ENCODE results near the gene RNF13.

Gene RNF13

GRCh38 chr3:149812606-149813366 lies at the start of gene RNF13:
Gene RNF13 (plus strand): TSS chr3:149813215. CDS start chr3:149846027, 32,812 bp downstream.
- peak; percentile 97 for DNase-seq

- no peak for DNase-seq
Observed at GRCh38 chr3:149763565-149764195, 49.3 kb upstream of the RNF13 start.

- no peak for DNase-seq
Observed at GRCh38 chr3:149764302-149764701, 48.7 kb upstream of the RNF13 start.

GRCh38 chr3:149765762-149766334 lies 47.2 kb upstream of the RNF13 start:
- peak; percentile 46 for DNase-seq

GRCh38 chr3:149767720-149768119 lies 45.3 kb upstream of the RNF13 start:
- no peak for DNase-seq

GRCh38 chr3:149768704-149769103 lies 44.3 kb upstream of the RNF13 start:
- DNase-seq, result no peak

- DNase-seq, result no peak
Observed at GRCh38 chr3:149770246-149770645, 42.8 kb upstream of the RNF13 start.

GRCh38 chr3:149771652-149772271 lies 41.3 kb upstream of the RNF13 start:
- DNase-seq, result peak; percentile 60

GRCh38 chr3:149772861-149773260 lies 40.2 kb upstream of the RNF13 start:
- DNase-seq, result no peak

- no peak for DNase-seq
Observed at GRCh38 chr3:149776170-149776569, 36.8 kb upstream of the RNF13 start.

GRCh38 chr3:149777414-149778214 lies 35.4 kb upstream of the RNF13 start:
- no peak for DNase-seq

GRCh38 chr3:149781211-149781610 lies 31.8 kb upstream of the RNF13 start:
- DNase-seq, result no peak

GRCh38 chr3:149781741-149782140 lies 31.3 kb upstream of the RNF13 start:
- no peak for DNase-seq

- no peak for DNase-seq
Observed at GRCh38 chr3:149783576-149783975, 29.4 kb upstream of the RNF13 start.

GRCh38 chr3:149784064-149784704 lies 28.8 kb upstream of the RNF13 start:
- DNase-seq, result no peak

GRCh38 chr3:149790268-149790667 lies 22.7 kb upstream of the RNF13 start:
- no peak for DNase-seq

GRCh38 chr3:149790698-149791097 lies 22.3 kb upstream of the RNF13 start:
- DNase-seq, result no peak

- DNase-seq, result peak; percentile 93
Observed at GRCh38 chr3:149792452-149793270, 20.4 kb upstream of the RNF13 start, which contains the start of gene ANKUB1. Gene ANKUB1 (minus strand): TSS chr3:149792554. CDS start chr3:149792366, 188 bp downstream.

- DNase-seq, result no peak
Observed at GRCh38 chr3:149796026-149796425, 17.0 kb upstream of the RNF13 start.

GRCh38 chr3:149800693-149801092 lies 12.3 kb upstream of the RNF13 start:
- DNase-seq, result no peak

- DNase-seq, result no peak
Observed at GRCh38 chr3:149801195-149801594, 11.8 kb upstream of the RNF13 start.
